ENCODE measurements around the gene LIPI. TPM values are rescaled to one million over a fixed set of nuclear protein-coding genes. Genes with fewer than 3 reads are reported as not detected.

Gene LIPI
- polyA plus RNA-seq, 1 donor from 2014 or later: not detected

DNA sequence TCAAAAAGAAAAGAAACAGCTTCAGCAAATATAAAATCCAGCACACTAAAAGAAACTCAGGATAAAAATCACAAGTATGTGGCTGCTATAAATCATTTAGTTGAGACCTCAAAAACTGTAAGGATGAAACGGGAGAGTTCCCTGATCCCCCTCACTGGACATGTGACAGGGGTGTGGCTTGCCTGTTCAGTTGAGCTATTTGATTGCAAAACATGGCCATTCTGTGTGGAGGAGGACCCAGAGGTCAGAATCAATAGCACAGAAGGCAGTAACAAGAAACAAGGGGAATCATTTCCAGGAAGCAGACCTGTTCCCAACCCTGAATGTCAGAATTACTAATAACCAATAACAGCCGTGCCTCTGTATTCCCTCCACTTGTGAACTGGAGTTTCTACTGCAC is 33.1 kb upstream of the LIPI start:
- TF ChIP-seq TAF1 (IDR thresholded peaks at IDR 0.05; ENCODE audit: low read depth) (no peak), RAD21 (conservative IDR thresholded peaks at IDR 0.05) (no peak), EP300 (conservative IDR thresholded peaks at IDR 0.05; ENCODE audit: poor library complexity, severe bottlenecking) (no peak), POLR2AphosphoS5 (IDR thresholded peaks at IDR 0.05) (no peak), MXI1 (conservative IDR thresholded peaks at IDR 0.05; ENCODE audit: poor library complexity, severe bottlenecking) (no peak)
- TF ChIP-seq, protein P1, sequence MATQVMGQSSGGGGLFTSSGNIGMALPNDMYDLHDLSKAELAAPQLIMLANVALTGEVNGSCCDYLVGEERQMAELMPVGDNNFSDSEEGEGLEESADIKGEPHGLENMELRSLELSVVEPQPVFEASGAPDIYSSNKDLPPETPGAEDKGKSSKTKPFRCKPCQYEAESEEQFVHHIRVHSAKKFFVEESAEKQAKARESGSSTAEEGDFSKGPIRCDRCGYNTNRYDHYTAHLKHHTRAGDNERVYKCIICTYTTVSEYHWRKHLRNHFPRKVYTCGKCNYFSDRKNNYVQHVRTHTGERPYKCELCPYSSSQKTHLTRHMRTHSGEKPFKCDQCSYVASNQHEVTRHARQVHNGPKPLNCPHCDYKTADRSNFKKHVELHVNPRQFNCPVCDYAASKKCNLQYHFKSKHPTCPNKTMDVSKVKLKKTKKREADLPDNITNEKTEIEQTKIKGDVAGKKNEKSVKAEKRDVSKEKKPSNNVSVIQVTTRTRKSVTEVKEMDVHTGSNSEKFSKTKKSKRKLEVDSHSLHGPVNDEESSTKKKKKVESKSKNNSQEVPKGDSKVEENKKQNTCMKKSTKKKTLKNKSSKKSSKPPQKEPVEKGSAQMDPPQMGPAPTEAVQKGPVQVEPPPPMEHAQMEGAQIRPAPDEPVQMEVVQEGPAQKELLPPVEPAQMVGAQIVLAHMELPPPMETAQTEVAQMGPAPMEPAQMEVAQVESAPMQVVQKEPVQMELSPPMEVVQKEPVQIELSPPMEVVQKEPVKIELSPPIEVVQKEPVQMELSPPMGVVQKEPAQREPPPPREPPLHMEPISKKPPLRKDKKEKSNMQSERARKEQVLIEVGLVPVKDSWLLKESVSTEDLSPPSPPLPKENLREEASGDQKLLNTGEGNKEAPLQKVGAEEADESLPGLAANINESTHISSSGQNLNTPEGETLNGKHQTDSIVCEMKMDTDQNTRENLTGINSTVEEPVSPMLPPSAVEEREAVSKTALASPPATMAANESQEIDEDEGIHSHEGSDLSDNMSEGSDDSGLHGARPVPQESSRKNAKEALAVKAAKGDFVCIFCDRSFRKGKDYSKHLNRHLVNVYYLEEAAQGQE (IDR thresholded peaks at IDR 0.05; ENCODE audit: borderline replicate concordance): no peak
- H3K36me3 ChIP-seq (ENCODE audit: insufficient read depth, low read length): no peaks in the 10 kb centered on the region
- H3K9me3 ChIP-seq (ENCODE audit: low read length): no peaks in the 10 kb centered on the region
- H3K27me3 ChIP-seq (ENCODE audit: insufficient read depth, low read depth, low read length): no peaks in the 10 kb centered on the region
- no peaks in the 10 kb centered on the region for H4K20me1 ChIP-seq (ENCODE audit: insufficient read depth)
- no peak overlapping the region for H2AFZ ChIP-seq (ENCODE audit: low read depth, low read length)
- no peaks in the 10 kb centered on the region for H3K9me2 ChIP-seq (ENCODE audit: insufficient read depth, low read length)
- no peak overlapping the region for H3K4me2 ChIP-seq (ENCODE audit: low read length)
- H3K4me3 ChIP-seq (ENCODE audit: low read length): no peak overlapping the region
- H3K27ac ChIP-seq (ENCODE audit: low read length): no peak overlapping the region
- no peaks in the 10 kb centered on the region for H3F3A ChIP-seq (ENCODE audit: insufficient read depth, low read length, poor library complexity, severe bottlenecking)
- H3K79me2 ChIP-seq (replicated peaks; ENCODE audit: insufficient read depth, low read length): no peaks in the 10 kb centered on the region
- H3K9ac ChIP-seq (ENCODE audit: low read length): no peak overlapping the region

DNA sequence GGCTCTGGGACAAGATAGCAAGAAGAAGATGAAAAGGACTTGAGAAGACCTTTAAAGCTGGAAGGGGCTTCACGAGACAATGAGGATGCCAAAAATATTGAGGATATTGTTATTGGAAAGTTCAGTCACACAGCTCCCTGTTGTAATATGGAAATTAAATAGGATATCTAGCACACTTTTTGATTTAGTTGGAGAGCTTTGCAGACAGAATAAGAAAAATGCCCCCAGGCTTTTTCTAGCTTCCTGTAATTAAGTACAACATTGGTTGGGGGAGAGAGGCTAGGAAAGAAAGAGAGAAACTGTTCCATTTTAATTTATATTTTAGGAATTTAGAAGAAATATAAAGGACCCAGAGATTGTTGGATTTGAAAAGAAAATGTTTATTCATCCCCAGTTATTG is 32.7 kb upstream of the LIPI start:
- TF ChIP-seq, protein P2, sequence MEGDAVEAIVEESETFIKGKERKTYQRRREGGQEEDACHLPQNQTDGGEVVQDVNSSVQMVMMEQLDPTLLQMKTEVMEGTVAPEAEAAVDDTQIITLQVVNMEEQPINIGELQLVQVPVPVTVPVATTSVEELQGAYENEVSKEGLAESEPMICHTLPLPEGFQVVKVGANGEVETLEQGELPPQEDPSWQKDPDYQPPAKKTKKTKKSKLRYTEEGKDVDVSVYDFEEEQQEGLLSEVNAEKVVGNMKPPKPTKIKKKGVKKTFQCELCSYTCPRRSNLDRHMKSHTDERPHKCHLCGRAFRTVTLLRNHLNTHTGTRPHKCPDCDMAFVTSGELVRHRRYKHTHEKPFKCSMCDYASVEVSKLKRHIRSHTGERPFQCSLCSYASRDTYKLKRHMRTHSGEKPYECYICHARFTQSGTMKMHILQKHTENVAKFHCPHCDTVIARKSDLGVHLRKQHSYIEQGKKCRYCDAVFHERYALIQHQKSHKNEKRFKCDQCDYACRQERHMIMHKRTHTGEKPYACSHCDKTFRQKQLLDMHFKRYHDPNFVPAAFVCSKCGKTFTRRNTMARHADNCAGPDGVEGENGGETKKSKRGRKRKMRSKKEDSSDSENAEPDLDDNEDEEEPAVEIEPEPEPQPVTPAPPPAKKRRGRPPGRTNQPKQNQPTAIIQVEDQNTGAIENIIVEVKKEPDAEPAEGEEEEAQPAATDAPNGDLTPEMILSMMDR (IDR thresholded peaks at IDR 0.05; ENCODE audit: poor library complexity, severe bottlenecking): no peak
- TF ChIP-seq MXI1 (conservative IDR thresholded peaks at IDR 0.05; ENCODE audit: poor library complexity, severe bottlenecking): no peak
- TF ChIP-seq, protein P1 (IDR thresholded peaks at IDR 0.05; ENCODE audit: borderline replicate concordance): no peak
- no peak for TF ChIP-seq POLR2AphosphoS5 (IDR thresholded peaks at IDR 0.05)
- no peak for TF ChIP-seq RAD21 (conservative IDR thresholded peaks at IDR 0.05)
- no peaks in the 10 kb centered on the region for H3F3A ChIP-seq (ENCODE audit: insufficient read depth, low read length, poor library complexity, severe bottlenecking)
- no peaks in the 10 kb centered on the region for H3K79me2 ChIP-seq (replicated peaks; ENCODE audit: insufficient read depth, low read length)
- H3K4me3 ChIP-seq (ENCODE audit: low read length): no peak overlapping the region
- no peak overlapping the region for H3K9ac ChIP-seq (ENCODE audit: low read length)
- no peaks in the 10 kb centered on the region for H3K36me3 ChIP-seq (ENCODE audit: insufficient read depth, low read length)
- no peak overlapping the region for H3K4me2 ChIP-seq (ENCODE audit: low read length)
- no peaks in the 10 kb centered on the region for H4K20me1 ChIP-seq (ENCODE audit: insufficient read depth)
- no peaks in the 10 kb centered on the region for H3K9me3 ChIP-seq (ENCODE audit: low read length)
- no peaks in the 10 kb centered on the region for H3K9me2 ChIP-seq (ENCODE audit: insufficient read depth, low read length)
- no peak overlapping the region for H2AFZ ChIP-seq (ENCODE audit: low read depth, low read length)
- H3K27me3 ChIP-seq (ENCODE audit: insufficient read depth, low read depth, low read length): no peaks in the 10 kb centered on the region
- H3K27ac ChIP-seq (ENCODE audit: low read length): no peak overlapping the region

Measured in neural cell (in vitro differentiated cells).